Measurements from ENCODE around the gene PRPF31.
"Not testable (repeated sequence)": the region's sequence is repeated elsewhere in the genome, so short reads cannot be mapped to it uniquely, and the experiment has no call there.

PRPF31 gene, protein sequence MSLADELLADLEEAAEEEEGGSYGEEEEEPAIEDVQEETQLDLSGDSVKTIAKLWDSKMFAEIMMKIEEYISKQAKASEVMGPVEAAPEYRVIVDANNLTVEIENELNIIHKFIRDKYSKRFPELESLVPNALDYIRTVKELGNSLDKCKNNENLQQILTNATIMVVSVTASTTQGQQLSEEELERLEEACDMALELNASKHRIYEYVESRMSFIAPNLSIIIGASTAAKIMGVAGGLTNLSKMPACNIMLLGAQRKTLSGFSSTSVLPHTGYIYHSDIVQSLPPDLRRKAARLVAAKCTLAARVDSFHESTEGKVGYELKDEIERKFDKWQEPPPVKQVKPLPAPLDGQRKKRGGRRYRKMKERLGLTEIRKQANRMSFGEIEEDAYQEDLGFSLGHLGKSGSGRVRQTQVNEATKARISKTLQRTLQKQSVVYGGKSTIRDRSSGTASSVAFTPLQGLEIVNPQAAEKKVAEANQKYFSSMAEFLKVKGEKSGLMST

DNA sequence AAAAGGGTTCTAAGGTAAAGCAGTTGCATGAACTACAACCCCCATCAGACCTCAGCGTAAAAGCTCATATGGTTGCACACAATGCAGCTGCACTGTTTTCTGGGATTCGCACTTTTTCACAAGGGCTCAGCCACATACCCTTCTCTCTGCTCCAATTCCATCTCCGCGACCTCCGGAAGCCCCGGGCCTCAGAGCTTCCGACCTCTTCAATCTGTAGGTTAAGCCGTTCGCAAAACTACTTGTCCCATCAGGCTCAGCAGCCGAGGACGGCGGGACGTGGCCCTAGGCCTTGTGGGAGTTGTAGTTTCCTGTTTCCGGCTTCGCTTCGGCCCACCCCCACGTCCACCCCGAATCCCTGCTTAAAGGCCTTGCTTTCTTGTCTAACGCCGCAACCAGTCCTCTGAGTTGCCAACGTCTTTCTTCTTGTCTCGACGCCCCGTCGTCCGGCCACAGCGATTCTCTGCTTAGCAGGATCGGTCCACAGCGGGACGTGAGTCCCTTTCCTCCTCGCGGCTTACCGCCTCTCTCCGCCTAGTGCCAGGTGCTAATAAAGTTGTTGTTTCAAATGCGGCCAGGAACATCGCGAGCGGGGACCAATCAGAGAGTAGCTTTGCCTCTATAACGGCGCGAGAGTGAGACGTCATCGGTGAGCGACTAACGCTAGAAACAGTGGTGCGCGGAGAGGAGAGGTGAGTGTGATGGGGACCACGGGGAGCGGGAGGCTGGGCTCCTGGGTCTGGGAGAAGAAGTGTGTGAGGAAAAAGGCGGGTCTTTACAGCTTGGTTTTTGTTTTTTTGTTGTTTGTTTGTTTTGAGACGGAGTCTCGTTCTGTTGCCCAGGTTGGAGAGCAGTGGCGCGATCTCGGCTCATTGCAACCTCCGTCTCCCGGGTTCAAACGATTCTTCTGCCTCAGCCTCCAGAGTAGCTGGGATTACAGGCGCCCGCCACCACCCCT, at the start of gene PRPF31, which contains the start of gene TFPT:
TSS of gene PRPF31 (plus strand) at position 646 of the 955 bp plus-strand sequence. CDS start 2,525 bp downstream, outside the sequence.
TSS of gene TFPT (minus strand) at position 549 of the 955 bp plus-strand sequence. CDS start at position 161, 388 bp downstream.
- peak; percentile 95 for DNase-seq

DNA sequence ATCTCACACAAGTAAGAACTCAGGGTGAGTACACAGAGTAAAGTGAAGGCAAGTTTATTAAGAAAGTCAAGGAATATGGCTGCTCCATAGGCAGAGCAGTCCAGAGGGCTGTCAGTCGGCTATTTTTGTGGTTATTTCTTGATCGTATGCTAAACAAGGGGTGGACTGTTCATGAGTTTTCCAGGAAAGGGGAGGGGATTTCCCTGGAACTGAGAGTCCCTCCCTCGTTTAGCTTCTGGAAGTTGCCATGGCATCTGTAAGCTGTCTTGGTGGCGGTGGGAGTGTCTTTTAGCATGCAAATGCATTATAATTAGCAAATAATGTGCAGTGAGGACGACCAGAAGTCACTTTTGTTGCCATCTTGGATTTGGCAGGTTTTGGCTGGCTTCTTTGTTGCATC, 46.1 kb upstream of the PRPF31 start:
- DNase-seq, result no peak

DNA sequence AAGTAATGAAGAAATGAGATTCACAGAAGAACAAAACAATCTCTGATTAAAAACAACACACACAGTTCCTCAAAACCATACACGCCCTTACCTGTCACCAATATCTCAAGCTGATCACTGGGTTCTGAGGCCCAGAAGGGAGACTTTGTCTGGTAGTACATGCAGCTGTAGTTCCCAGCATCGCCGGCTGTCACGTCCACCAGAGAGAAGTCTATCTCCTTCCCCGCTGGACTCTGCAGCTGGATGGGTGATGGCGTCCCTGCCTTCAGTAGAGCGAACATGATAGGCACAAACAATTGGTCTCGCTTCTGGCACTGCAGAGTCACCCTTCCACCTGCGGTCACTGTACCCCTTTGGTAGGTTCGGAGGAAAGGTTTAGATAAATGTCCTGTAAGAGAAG, 41.7 kb upstream of the PRPF31 start:
- DNase-seq, result no peak

DNA sequence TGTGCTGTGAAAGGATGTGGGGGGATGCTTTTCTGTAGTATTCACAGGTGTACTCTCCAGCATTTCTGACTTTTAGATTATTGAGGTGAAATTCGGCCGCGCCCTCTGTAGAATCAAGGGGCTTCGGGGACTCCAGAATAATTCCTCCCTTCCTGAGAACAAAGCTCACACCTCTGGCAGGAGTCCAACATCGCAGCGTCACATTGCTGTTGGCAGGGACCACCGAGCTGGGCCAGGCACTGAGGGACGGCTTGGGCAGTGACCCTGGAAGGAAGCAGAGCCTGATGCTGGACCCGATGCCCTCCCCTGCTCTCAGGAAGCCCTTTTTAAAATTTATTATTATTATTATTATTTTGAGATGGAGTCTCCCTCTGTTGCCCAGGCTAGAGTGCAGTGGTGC, 40.7 kb upstream of the PRPF31 start:
- no peak for DNase-seq

DNA sequence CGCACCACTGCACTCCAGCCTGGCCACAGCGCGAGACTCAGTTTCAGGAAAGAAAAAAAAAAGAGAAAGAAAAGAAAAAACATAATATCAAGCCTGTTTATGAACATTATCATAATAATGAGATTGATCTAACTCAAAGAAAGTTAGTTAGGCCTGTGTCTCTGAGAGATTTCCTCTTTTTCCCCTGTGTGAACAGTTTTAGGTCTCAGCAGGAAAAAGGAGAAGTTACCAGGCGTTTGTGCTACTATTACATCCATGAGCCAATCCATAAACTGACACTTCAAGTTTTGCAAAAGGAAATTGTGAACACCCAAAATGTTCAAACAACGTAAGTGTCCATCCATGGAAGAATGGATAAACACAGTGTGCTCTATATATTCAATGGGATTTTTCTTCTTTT, 38.2 kb upstream of the PRPF31 start:
- DNase-seq, result no peak

DNA sequence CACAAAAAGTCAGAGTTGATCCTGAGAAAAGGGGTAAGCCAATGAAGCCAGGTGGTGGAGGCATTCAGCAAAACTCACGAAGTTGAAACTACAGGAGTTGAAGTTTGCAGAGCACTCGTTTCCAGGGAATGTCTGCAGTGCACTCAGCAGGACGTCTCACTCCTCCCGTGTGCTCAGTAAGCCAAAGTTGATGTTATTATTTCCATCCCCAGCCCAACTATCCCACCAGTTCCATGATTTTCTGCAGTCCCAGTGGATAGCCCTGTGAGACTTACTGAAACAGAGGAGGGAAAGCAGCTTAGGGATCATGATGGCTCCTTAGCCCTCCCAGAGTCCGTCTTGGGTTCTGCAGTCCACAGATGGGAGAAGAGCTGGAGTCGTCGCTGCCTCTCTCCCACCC, 34.5 kb upstream of the PRPF31 start, which contains the start of gene TARM1:
TSS of gene TARM1 (minus strand) at position 334 of the 400 bp plus-strand sequence. CDS start at position 309, 25 bp downstream.
- no peak for DNase-seq

DNA sequence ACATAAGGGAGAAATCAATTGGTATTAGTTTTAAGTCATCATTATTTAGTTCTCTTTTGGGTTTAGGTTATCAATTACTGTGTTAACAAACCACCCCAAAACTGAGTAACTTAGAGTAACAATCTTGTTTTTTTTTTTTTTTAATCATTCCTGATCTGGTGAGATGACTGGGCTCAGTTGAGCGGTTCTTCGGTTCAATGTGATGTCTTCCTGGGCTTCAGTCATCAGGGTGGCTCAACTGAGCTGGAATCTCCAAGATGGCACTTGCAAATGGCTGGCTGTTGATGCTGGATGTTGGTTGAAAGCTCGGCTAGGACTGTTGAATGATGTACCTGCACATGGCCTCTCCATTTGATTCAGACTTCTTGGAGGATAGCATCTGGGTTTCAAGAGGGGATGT, 31.1 kb upstream of the PRPF31 start:
- no peak for DNase-seq

DNA sequence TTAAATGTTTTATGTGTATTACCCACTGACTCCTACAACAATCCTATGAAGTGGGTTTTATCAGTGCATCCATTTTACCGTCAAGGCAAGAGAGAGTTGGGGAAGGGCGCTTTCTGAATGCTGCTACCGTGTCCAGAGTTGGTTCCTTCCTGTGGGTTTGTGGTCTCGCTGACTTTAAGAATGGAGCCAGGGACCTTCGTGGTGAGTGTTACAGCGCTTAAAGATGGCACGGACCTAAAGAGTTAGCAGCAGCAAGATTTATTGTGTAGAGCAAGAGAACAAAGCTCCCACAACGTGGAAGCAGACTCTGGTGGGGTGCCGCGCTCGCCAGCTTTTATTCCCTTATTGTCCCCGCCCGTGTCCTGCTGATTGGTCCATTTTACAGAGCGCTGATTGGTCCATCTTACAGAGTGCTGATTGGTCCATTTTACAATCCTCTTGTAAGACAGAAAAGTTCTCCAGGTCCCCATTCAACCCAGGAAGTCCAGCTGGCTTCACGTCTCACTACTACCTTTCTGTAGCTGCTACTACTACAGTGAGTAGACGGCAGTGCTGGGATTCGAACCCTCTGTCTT, 21.0 kb upstream of the PRPF31 start:
- DNase-seq, result no peak

DNA sequence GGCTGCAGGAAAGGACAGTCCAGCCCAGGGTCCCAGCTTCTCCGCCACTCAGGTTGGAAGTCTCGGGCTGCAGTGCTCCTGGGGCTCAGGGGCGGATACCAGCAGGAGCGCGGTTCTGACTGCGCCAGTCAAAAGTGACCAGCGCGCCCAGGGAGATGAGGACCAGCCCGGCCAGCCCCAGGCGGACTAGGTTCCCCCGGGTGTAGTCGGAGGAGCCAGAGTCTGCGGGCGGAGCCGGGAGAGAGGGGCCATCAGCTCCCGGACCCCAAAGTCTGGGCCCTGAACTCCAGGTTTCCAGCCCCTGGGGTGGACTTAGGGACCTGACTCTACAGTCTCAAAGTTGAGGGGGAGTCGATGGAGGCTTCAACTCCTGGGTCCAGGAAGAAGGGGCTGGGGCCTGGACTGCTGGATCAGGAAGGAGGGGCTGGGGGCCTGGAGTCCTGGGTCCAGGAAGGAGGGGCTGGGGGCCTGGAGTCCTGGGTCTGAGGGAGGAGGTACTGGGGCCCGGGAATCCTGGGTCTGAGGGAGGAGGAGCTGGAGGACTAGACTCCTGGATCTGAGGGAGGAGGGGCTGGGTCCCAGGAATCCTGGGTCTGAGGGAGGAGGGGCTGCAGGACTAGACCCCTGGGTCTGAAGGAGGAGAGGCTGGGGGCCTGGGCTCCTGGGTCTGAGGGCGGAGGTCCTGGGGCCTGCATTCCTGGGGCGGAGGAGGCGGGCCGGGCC, 20.3 kb upstream of the PRPF31 start:
- no peak for DNase-seq

DNA sequence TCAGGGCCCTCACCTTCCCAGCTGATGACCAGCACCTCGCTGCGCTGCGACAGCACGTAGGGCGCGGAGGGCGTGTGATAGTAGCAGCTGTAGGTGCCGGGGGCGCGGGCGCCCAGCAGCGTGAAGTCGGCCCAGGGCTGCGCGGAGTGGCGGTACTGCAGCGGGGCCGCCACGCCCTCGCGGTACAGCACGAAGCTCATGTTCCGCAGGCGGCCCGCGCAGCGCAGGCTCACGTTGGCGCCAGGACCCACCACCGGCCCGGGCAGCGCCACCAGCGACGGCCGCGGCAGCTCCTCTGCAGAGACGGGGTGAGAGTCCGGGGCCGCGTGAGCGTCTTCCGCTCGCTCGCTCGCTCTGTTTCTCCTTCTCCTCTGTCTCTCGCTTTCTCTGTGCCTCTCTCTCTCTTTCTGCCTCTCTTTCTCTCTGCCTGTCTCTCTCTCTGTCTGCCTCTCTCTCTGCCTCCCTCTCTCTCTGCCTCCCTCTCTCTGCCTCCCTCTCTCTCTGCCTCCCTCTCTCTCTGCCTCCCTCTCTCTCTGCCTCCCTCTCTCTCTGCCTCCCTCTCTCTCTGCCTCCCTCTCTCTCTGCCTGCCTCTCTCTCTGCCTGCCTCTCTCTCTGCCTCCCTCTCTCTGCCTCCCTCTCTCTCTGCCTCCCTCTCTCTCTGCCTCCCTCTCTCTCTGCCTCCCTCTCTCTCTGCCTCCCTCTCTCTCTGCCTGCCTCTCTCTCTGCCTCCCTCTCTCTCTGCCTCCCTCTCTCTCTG, 19.5 kb upstream of the PRPF31 start:
- DNase-seq, result not testable (repeated sequence)

DNA sequence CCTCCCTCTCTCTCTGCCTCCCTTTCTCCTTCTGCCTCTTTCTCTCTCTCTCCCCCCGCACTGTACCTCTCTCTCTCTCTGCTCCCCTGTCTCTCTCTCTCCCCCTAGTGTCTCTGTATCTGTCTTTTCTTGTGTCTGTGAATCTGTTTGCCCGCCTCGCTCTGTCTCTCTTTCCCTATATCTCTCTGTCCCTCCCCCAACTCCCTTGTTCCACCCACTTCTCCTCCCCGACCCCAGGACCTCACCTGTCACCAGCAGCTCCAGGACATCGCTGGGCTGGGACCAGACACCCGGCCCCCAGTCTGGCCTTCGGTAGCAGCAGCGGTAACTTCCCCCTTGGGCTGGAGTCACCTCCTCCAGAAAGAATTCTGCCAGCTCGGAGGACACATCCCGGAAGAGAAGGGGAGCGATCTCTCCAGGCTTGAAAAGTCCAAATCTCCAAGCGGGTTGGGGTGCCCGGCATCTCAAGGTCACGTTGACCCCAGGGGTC, 18.9 kb upstream of the PRPF31 start:
- DNase-seq, result no peak

DNA sequence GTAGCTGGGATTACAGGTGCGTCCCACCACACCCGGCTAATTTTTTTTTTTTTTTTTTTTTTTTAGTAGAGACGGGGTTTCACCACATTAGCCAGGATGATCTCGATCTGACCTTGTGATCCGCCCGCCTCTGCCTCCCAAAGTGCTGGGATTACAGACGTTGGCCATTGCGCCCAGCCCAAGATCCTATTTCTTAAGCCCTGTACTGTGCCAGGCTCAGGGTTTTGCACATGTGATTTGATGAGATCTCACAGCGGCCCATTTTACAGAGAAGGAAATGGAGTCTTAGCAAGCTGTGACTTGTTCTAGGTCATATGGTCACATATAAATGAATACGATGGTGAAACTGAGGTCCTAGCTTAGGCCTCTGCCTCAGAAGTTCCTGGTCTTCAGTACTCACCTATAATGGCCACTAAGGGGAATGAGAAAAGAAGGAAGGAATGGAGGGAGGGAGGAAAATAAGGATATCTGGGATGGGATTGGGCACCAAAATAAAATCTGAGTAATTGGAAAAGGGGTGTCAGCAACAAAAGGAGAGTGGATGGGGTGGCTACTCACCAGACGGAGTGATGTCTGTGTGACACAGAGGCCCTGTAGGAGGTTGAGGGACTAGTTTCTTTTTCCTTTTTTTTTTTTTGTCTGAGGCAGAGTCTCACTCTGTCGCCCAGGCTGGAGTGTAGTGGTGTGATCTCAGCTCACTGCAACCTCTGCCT, 16.2 kb upstream of the PRPF31 start:
- no peak for DNase-seq

DNA sequence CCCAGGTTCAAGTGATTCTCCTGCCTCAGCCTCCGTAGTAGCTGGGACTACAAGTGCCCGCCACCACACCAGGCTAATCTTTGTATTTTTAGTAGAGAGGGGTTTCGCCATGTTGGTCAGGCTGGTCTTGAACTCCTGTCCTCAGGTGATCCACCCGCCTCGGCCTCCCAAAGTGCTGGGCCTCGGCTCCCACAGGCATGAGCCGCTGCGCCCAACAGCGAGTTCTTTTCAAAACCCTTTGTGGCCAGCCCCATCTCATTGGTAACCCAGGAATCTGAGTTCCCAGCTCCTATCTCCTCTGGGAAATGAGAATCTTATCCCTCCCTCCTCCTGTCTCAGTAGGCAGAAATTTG, 15.7 kb upstream of the PRPF31 start:
- DNase-seq, result not testable (repeated sequence)

DNA sequence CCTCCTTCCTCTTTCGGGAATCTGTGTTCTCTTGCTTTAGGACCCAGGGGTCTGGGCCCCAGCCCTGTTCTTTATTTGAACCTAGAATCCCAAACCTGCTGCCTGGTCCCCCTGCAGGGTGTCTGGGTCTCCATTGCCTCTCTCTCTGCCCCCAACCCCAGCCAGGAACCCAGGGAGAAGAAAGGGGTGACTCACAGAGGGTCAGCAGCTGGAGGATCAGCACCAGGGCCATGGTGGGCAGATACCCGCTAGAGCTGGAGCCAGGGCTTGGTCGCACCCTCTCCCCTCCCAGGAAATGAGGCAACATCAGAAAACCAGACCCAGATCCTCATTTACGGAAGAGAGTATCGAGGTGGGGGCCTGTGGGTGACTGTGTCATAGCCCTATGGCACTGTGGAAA, 15.0 kb upstream of the PRPF31 start, which contains the start of gene OSCAR:
TSS of gene OSCAR (minus strand) at position 243 of the 400 bp plus-strand sequence. CDS start at position 232, 11 bp downstream.
- no peak for DNase-seq

DNA sequence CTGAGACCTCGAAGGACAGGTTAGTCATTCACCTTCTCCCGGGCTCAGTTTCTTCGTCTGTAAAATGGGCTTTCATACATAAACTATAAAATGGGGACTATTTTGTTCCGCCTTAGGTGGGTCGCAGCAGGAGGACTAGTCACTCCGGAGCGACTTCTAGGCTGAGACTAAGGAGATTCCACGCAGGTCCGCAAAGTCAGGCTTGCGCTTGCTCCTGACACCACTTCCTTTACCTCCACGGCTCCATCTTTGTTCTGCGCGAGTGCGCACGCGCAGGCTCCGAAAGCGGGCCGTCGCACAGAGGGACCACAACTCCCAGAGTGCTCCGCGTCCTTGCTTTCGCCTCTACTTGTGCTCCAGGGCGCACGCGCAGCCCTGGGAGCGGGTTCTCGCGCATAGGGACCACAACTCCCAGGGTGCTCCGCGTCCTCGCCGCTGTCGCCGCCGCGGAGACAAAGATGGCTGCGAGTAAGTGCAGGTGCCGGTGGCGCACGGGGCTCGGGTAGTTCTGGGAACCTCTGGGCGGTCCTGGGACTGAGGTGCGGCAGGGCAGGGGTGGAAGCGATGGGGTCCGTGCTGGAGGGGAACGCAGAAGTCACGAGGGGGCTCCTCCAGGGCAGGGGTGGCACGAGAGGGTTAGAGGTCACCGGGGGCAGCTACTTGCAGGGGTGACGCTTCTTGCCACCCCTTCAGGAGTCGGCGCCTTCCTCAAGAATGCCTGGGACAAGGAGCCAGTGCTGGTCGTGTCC, 13.0 kb upstream of the PRPF31 start, which contains the start of gene NDUFA3:
TSS of gene NDUFA3 (plus strand) at position 435 of the 749 bp plus-strand sequence. CDS start at position 459, 24 bp downstream.
- peak; percentile 96 for DNase-seq

DNA sequence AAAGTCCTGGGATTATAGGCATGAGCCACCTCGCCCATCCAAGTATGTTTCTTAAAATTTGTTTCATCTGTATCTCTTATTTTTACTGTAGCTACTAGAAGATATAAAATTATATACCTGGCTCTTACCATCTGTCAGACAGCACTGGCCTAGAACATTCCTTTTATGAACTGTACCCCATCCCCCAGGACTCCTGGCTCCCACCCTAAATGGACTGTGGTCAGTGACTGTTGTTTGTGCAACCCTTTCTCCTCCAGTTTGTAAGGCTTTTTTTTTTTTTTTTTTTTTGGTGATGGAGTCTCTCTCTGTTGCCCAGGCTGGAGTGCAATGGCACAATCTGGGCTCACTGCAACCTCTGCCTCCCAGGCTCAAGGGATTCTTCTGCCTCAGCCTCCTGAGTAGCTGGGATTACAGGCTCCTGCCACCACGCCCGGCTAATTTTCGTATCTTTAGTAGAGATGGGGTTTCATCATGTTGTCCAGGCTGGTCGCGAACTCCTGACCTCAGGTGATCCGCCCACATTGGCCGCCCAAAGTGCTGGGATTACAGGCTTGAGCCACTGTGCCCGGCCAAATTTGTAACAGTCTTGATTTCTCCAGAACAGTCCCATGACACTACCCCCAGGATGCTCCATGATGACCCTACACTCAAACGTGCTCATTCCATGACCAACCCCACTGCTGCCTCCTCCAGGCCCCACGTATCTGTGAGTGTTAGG, 10.4 kb upstream of the PRPF31 start:
- no peak for DNase-seq

DNA sequence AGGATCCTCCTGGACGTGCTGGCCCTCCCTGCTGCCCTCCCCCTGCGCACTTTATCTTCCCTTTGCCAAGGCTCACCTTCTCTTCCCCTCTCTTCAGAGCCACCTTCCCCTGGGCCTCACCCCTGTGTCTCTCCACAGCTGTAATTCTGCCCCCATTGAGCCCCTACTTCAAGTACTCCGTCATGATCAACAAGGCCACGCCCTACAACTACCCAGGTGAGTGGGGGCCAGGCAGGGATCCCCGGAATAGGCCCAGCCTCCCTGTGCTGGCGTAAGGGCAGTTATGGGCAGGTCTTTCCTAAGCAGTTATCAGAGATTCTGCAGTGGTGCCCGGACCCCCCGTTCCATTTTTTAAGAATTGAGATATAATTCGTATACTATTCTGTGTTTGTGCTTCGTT, 9.8 kb upstream of the PRPF31 start:
- DNase-seq, result no peak

DNA sequence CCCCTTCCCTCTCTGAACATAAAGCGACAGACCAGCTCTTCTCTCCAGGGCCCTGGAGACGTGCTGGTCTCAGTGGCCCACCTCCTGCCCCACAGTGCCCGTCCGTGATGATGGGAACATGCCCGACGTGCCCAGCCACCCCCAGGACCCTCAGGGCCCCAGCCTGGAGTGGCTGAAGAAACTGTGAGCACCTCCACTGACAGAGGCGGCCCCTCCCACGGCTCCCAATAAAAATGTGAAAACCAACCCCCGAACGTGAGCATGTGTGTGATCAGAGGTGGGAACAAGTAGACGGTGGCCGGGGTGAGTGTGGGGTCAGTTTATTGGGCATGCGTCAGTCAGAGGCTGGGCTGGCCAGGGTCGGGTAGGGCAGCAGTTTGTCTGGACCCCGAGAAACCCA, 8.8 kb upstream of the PRPF31 start:
- DNase-seq, result no peak
